ENCODE results near the gene USP24. TPM values are rescaled to one million over a fixed set of nuclear protein-coding genes. Genes with fewer than 3 reads are reported as not detected.
"Not testable (repeated sequence)": the region's sequence is repeated elsewhere in the genome, so short reads cannot be mapped to it uniquely, and the experiment has no call there.

Gene USP24
- total RNA-seq, 2 experiments from 2014 or later = 45.5 to 49.6 TPM

DNA sequence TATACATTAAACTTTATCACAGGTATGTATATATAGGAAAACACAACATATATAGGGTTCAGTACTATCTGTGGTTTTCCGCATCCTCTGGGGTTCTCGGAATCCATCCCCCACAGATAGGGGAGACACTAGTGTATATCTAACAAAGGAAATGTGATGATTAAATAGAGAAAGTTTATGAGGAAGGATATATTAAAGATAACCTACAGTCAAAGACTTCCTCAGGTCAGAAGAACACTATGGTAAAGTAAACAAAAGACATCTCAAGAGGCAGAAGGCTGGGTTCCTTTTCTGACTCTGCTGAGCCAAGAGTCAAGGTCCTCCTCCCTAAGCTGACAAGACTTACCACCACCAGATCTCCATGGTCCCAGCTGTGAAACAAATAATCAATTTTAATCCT, 12.1 kb downstream of the USP24 start:
- ChIA-PET POLR2A (no interaction called here), CTCF (no interaction called here)

GRCh38 chr1:55200667-55201066, 14.5 kb downstream of the USP24 start:
- ChIA-PET CTCF (no interaction called here), POLR2A (interaction anchor here (0.7 kb wide), 1 partner anchor 19 kb away, joined by 3 read pairs; no protein-coding TSS in a partner anchor)

DNA sequence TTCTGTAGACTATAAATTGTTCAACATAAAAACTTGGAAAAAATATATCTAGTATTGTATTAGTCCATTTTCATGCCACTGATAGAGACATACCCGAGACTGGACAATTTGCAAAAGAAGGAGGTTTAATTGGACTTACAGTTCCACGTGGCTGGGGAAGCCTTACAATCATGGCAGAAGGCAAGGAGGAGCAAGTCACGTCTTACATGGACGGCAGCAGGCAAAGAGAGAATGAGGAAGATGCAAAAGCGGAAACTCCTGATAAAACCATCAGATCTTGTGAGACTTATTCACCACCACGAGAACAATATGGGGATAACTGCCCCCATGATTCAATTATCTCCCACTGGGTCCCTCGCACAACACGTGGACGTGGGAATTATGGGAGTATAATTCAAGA, 15.4 kb downstream of the USP24 start:
- CTCF ChIA-PET = not testable (repeated sequence)
- POLR2A ChIA-PET = interaction anchor here (0.7 kb wide), 1 partner anchor 20 kb away, joined by 3 read pairs; no protein-coding TSS in a partner anchor

DNA sequence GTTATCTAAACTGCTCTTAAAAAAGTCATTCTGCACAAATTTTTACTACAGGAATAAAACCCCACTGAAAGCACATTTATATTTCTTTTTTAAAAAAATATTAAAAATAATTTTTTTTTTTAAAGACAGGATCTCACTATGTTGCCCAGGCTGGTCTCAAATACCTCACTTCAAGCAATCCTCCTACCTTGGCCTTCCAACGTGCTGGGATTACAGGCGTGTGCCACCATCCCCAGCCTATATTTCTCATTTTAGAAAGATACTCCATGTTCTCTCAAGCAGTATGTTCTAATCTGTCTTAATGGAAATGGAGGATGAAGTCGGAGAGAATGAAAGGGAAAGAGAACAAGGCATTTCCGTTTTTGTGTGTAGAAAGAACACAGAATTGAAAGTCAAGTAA, 17.1 kb downstream of the USP24 start:
- ChIA-PET CTCF (no interaction called here), POLR2A (no interaction called here)

- CTCF ChIA-PET = no interaction called here
Observed at GRCh38 chr1:55197099-55197498, 18.1 kb downstream of the USP24 start.

GRCh38 chr1:55196433-55197035, 18.6 kb downstream of the USP24 start:
- ChIA-PET POLR2A (no interaction called here), CTCF (no interaction called here)

More at GRCh38 chr1:55197099-55197498, 18.1 kb downstream of the USP24 start:
- POLR2A ChIA-PET = no interaction called here

GRCh38 chr1:55195521-55196233, 19.5 kb downstream of the USP24 start:
- ChIA-PET CTCF (no interaction called here), POLR2A (no interaction called here)

GRCh38 chr1:55194851-55195250, 20.3 kb downstream of the USP24 start:
- ChIA-PET POLR2A (no interaction called here), CTCF (no interaction called here)

DNA sequence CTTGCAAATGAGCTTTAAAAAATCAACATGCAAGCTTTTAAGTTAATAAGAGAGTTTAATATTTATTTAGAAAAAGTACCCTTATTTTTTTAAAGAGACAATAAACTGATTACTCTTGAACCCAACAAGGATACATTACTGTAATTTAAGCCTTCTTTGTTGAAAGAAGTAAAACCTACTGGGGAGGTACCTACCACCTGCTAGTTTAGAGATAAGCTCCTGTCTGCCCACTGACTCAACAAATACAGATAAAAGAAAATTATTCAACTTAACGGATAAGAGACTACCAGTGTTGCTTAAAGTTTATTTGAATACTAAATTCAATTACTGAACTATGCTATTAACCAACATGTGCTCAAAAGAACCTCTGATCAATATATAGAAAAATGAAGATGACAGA, 23.1 kb downstream of the USP24 start:
- CTCF ChIA-PET = no interaction called here

DNA sequence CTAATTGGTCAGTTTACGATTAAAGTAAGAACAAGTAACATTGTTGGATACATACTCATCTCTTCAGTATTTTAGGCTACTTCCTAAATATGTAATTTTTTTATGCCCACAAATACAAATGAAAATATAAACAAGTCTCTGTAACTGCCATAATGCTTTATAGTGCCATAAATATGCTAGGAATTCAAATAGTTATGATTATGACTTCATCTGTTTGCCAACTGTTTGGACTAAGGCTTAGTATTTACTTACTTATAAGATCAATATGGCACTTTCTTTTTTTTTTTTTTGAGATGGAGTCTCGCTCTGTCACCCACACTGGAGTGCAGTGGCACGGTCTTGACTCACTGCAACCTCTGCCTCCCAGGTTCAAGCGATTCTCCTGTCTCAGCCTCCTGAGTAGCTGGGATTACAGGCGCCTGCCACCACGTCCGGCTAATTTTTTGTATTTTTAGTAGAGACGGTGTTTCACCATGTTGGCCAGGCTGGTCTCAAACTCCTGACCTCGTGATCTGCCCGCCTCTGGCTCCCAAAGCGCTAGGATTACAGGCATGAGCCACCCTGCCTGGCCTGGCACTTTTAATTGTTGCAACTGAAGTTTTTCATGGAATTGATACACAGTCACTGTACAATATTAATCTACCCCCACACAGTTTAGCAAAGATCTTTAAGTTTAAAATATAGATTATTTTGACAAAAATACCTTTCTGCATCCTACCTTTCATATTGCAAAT, 23.8 kb downstream of the USP24 start:
- POLR2A ChIA-PET, CTCF ChIA-PET: not testable (repeated sequence)

More for the DNA sequence above, 23.1 kb downstream of the USP24 start:
- POLR2A ChIA-PET = no interaction called here

DNA sequence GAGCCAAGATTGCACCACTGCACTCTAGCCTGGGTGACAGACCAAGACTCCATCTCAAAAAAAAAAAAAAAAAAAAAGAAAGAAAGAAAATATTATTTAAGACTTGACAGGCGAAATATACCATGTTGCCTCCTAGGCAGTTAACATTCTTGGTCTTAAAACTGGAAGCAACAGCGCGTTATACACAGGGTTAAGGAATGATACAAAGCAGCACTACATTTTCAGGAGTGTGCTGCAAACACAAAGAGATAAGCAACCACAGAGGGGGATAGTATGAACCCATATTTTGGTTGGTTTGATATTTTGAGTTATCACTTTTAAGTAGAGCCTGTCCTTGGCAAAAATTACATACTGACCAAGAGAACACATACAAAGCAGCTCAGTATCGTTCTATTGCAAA, 25.1 kb downstream of the USP24 start:
- CTCF ChIA-PET = no interaction called here

DNA sequence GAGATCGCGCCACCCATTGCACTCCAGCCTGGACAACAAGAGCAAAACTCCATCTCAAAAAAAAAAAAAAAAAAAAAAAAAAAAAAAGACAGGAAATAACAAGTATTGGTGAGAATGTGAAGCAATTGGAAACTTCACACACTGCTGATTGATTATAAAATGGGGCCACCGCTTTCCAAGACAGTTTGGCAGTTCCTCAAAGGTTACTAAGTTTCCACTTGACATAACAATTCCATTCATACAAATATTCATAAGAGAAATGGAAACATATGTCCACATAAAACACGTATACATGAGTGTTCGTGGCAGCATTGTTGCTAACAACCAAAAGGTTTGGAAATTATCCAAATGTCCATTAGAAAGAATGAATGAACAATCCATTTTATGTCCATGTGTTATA, 26.3 kb downstream of the USP24 start:
- CTCF ChIA-PET = interaction anchor here (0.7 kb wide), 1 partner anchor 43 kb away, joined by 3 read pairs; no protein-coding TSS in a partner anchor
- POLR2A ChIA-PET = no interaction called here

More for the DNA sequence above, 25.1 kb downstream of the USP24 start:
- POLR2A ChIA-PET = no interaction called here

- POLR2A ChIA-PET = no interaction called here
- CTCF ChIA-PET = no interaction called here
Observed at GRCh38 chr1:55185832-55186231, 29.3 kb downstream of the USP24 start.

GRCh38 chr1:55184859-55185258, 30.3 kb downstream of the USP24 start:
- ChIA-PET POLR2A (no interaction called here), CTCF (no interaction called here)

DNA sequence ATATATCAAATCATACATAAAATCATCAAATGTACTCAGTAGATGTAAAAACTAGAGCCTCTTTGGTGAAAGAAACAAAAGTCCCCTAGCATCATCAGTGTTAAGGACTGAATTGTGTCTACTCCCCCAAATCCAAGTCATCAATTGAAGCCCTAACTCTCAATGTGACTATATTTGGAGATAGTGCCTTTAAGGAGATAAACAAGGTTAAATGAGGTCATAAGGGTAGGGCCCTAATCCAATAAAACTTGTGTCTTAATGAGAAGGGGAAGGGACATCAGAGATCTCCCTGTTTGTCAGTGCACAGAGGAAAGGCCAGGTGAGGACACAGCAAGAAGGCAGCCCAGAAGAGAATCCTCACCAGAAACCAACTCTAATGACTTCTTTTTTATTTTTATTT, 33.5 kb downstream of the USP24 start:
- CTCF ChIA-PET = no interaction called here

DNA sequence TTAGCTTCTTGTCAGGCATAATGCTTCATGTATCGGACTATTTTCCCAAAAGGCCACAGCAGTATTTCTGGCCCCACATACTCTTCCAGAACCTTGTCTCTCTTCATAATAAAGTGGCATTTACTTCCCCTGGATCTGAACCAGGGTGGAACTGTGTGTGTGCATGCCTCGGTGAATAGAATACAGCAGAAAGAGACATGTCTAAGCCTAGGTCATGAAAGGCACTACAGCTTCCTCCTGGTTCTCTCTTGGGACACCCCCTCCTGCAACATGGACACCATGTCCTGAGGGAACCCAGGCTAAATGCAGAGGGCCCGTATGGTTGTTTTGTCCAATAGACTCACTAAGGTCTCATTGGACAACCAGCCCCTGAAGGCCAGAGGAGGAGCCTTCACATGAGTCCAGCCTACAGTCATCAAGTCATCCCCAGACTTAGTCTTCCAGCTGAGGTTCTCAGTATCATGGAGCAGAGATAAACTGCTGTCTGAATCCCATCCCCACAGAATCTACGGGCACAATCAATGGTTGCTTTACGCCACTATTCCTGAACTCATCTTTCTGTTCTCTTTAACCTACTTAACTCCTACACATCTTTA, 35.0 kb downstream of the USP24 start:
- CTCF ChIA-PET = no interaction called here
- POLR2A ChIA-PET = no interaction called here

More for the DNA sequence above, 33.5 kb downstream of the USP24 start:
- POLR2A ChIA-PET = no interaction called here

GRCh38 chr1:55179177-55179835, 35.9 kb downstream of the USP24 start:
- ChIA-PET CTCF (no interaction called here), POLR2A (no interaction called here)

DNA sequence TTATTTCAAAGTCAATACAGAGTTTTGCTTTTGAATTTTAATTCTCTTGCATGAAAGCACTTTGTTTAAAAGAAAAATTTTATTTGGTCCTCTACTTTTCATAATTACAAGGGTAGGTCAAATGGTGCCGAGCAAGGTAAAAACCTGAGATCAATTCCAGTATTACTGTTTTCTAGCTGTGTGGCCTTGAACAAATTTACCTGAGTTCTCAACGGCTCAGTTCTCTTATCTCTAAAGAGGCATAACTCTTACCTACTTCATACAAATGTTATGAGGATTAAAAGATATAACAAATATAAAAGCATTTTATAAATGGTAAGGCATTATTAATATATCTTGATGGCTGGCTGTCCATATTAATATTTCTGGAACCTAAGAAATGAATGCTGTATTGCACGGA, 42.5 kb downstream of the USP24 start:
- CTCF ChIA-PET = no interaction called here
- POLR2A ChIA-PET = no interaction called here

DNA sequence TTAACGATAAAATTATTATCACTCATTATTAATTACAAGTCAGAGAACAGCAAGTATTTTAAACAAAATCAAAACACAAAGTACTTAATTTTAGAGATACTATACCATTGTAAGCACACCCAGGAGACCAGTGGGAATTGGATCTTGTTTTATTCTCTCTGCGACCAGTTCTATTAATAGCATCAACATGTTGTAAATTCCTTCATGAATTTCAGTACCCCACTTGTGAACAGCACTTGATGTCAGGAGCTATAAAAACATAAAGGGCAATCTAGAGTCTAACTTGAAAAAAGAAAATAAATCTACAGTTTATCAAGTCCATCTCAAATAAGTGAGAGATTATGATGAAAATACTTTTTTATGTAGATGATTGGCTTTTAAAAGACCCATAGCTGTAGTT, 42.9 kb downstream of the USP24 start:
- CTCF ChIA-PET = no interaction called here
- POLR2A ChIA-PET = no interaction called here

DNA sequence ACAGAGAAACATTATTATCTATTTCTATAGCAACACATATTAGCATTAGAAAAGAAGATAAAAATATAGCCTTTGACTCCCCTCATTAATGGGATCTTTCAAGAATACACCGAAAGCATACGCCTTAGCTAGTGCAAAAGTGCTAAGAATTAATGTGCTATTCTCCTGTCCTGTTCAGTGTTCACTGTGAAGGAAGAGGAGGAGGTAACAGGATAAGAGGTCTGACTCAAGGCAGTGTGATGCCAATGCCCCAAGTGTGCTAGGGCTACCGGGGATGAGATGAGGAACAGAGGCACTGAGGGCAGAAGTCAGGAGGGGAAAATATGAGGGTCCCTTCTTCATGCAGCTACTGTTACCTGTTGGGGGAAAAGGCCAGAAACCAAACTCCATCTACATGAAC, 43.5 kb downstream of the USP24 start:
- ChIA-PET CTCF (no interaction called here), POLR2A (no interaction called here)
